Brain microvascular endothelial cell (primary cell): ENCODE data around the gene KLHL5.
"Not testable (repeated sequence)": the region's sequence is repeated elsewhere in the genome, so short reads cannot be mapped to it uniquely, and the experiment has no call there.

ENCODE experiments used
- DNase-seq: peaks from one replicate; pipeline ENCODE4 v3.0.0-alpha.2; 2020
- H3K27ac ChIP-seq: fragments of 250-450 bp; sonication (Bioruptor Pico); 2 replicates; pipeline ENCODE4 v1.5.1; 2020; ENCODE audit warnings: mild to moderate bottlenecking, moderate library complexity
- H3K27me3 ChIP-seq: fragments of 250-450 bp; sonication (Bioruptor Pico); replicated peaks from 2 replicates; pipeline ENCODE4 v1.5.1; 2020; ENCODE audit warnings: mild to moderate bottlenecking
- H3K36me3 ChIP-seq: fragments of 250-450 bp; sonication (Bioruptor Pico); replicated peaks from 2 replicates; pipeline ENCODE4 v1.5.1; 2020; ENCODE audit warnings: mild to moderate bottlenecking
- H3K4me3 ChIP-seq: 2 replicates; pipeline ENCODE4 v1.5.1; 2011; ENCODE audit warnings: low read depth, mild to moderate bottlenecking, control low read depth, low read length, moderate library complexity
- in situ Hi-C: cut with HindIII; loops from 2 replicates; pipeline ENCODE4 v1.10.0; 2017; ENCODE audit warnings: low sequenced_read_pairs, low pct_ligation_motif_present
- TF ChIP-seq, protein P1 (sequence below): IDR thresholded peaks from 2 replicates; pipeline ENCODE4 v1.5.1; 2011; ENCODE audit warnings: low read depth, mild to moderate bottlenecking, moderate library complexity, low read length, control low read depth, inconsistent platforms; ENCODE audit errors: missing control alignments

Gene KLHL5

GRCh38 chr4:39024311-39024865 lies 37.6 kb upstream of the KLHL5 start:
- no peak overlapping the region for H3K27ac ChIP-seq
- H3K36me3 ChIP-seq = peaks cover 12% of the 10 kb centered on the region
- in situ Hi-C loops = no loop called here
- TF ChIP-seq, protein P1, sequence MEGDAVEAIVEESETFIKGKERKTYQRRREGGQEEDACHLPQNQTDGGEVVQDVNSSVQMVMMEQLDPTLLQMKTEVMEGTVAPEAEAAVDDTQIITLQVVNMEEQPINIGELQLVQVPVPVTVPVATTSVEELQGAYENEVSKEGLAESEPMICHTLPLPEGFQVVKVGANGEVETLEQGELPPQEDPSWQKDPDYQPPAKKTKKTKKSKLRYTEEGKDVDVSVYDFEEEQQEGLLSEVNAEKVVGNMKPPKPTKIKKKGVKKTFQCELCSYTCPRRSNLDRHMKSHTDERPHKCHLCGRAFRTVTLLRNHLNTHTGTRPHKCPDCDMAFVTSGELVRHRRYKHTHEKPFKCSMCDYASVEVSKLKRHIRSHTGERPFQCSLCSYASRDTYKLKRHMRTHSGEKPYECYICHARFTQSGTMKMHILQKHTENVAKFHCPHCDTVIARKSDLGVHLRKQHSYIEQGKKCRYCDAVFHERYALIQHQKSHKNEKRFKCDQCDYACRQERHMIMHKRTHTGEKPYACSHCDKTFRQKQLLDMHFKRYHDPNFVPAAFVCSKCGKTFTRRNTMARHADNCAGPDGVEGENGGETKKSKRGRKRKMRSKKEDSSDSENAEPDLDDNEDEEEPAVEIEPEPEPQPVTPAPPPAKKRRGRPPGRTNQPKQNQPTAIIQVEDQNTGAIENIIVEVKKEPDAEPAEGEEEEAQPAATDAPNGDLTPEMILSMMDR = no peak
- no peak for DNase-seq
- H3K27me3 ChIP-seq = no peaks in the 10 kb centered on the region
- H3K4me3 ChIP-seq = no peak overlapping the region

DNA sequence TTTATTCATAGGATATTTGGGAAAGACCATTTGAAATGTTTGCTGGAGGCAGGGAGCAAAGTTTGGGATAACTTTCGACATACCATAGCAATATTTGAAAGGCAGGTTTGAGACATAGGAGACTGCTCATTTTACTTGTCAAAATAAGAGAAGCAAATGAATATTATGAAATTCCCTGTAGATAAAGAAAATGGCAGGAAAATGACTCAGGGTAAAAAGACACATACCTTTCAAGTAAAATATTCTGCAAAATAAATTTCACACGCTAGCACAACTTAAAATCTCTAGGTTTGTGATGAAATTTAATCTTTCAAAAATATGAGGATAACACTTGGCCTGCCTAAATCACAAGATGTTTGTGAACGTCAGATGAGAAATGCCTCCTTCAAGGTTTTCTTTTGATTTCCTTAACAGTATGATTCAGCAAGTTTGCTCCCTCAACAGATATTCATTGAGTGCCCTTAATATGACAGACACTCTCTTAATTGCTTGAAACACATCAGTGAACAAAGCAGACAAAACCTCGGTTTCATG lies 36.4 kb upstream of the KLHL5 start:
- Histone ChIP-seq H3K36me3 (peaks cover 12% of the 10 kb centered on the region), H3K4me3 (no peak overlapping the region), H3K27me3 (no peaks in the 10 kb centered on the region), H3K27ac (peak overlapping the region; percentile 91)
- TF ChIP-seq, protein P1 = no peak
- in situ Hi-C loops = no loop called here
- DNase-seq = peak; percentile 41

DNA sequence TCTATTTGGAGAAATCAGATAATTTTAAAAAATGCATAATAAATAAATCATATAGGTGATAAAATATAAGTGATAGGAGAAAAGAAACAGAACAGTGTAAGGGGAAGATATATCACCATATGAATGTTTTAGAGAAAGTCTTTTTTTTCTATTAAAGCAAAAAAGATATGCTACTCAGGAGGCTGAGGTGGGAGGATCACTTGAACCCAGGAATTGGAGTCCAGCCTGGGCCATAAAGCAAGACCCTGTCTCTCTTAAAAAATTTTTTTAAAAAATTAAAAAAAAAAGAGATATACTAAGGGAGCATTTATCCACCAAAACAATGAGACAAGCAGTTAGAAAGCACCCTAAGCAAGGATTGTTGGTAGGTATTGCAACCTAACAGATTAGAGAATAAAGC lies 35.9 kb upstream of the KLHL5 start:
- H3K4me3 ChIP-seq = no peak overlapping the region
- DNase-seq = no peak
- H3K27me3 ChIP-seq = no peaks in the 10 kb centered on the region
- peaks cover 12% of the 10 kb centered on the region for H3K36me3 ChIP-seq
- peak overlapping the region; percentile 91 for H3K27ac ChIP-seq
- TF ChIP-seq, protein P1 = no peak
- in situ Hi-C loops = no loop called here

DNA sequence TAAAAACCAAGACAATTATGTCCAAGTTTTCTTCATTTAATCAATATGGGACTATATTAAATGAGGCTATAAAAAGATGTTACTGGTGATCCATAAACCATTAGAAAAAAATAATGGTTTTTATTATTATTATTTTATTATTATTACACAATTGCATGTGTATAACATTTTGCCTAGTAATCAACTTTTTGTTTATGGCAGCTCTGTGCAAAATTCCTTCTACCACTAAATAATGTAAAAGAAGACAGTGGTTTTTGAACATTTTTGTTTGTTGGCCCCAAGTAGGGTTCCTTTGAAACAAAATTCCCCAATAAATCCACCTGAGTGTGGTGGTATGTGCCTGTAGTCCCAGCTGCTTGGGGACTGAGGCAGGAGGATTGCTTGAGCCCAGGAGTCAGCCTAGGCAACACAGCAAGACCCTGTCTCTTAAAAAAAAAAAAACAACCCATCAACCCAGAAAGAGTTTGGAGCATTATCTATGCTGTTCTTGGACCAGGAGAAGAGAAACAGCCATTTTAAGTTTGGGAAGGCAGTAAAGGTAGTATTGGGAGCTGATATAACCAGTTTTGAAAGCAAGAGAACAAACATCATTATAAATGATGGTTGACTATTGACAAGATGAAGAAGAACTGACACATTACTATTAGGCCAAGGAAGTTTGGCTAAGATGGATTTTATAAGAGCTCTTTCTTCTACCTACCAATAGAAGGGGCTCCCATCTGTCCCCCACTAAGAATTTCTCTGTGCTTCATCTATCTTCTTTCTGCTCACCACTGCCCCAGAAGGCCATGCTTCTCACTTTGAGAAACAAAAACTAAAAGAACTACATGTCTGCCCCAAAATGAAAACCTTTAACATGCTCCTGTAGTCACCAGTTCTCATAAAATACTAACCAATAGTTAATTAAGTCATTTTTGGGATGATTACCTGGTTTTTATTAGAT lies 32.0 kb upstream of the KLHL5 start:
- Histone ChIP-seq H3K27ac (peak overlapping the region; percentile 71), H3K36me3 (peaks cover 8% of the 10 kb centered on the region), H3K4me3 (peak overlapping the region; percentile 31), H3K27me3 (no peaks in the 10 kb centered on the region)
- no peak for DNase-seq
- TF ChIP-seq, protein P1 = no peak
- in situ Hi-C loops = no loop called here

DNA sequence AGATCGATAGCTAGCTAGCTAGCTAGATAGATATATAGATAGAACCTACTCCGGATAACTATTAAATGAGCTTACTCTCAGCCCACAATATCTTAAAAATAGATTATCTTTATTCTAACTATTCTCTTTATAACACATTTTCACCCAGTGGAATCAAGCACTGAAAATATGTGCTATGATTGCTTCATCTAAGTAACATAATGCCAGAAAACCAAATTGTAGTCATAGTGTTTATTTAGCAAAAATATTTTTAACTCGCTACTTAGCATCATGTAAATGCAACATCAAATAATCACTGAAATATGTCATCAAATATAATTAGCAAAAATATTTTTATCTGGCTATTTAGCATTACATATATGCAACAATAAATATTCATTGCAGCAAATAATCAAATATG lies 31.3 kb upstream of the KLHL5 start:
- DNase-seq = no peak
- in situ Hi-C loops = no loop called here
- no peaks in the 10 kb centered on the region for H3K27me3 ChIP-seq
- peak overlapping the region; percentile 31 for H3K4me3 ChIP-seq
- H3K36me3 ChIP-seq = peaks cover 7% of the 10 kb centered on the region
- TF ChIP-seq, protein P1 = no peak
- peak overlapping the region; percentile 71 for H3K27ac ChIP-seq

GRCh38 chr4:39031590-39032020 lies 30.4 kb upstream of the KLHL5 start:
- DNase-seq, in situ Hi-C loops, H3K27me3 ChIP-seq, H3K36me3 ChIP-seq: not testable (repeated sequence)
- Histone ChIP-seq H3K27ac (peak overlapping the region; percentile 71), H3K4me3 (peak overlapping the region; percentile 31)
